ENCODE measurements around the gene CDX2.

- no peak for TF ChIP-seq CTCF (IDR thresholded peaks at IDR 0.05; ENCODE audit: low read depth, low read length)
- TF ChIP-seq EZH2phosphoT487 (IDR thresholded peaks at IDR 0.05; ENCODE audit: low read depth) = no peak
Measured at GRCh38 chr13:27925220-27925991, 43.7 kb downstream of the CDX2 start.

All from OCI-LY3 (cell line).